ENCODE measurements around the gene F2RL3.
"Not testable (repeated sequence)": the region's sequence is repeated elsewhere in the genome, so short reads cannot be mapped to it uniquely, and the experiment has no call there.

F2RL3 gene

DNA sequence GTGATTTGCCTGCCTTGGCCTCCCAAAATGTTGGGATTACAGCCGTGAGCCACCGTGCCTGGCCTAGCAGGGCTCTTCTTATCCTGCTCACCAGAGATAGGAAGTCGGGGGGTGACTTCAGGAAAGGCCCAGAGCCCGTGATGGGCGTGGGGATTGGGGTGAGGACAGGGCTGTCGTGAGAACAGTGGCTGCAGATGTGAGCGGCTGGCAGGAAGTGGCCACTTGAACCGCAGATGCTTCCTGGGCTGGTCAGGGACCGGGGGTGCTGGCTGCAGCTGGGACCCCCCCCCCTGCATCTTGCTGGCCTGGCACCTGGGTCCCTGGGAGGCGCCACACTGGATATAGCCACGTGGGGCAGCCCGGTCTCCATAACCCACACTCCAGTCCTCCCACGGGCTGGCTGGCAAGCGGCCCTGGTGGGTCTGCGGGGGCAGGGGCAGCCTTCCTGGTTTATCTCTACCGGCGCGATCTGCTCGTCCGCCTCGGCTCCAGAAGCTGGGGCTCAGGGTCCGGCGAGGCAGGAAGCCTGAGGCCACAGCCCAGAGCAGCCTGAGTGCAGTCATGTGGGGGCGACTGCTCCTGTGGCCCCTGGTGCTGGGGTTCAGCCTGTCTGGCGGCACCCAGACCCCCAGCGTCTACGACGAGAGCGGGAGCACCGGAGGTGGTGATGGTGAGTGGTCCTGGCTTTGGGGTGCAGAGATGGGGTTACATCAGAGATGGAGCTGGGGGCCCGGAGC, at the start of gene F2RL3:
Gene F2RL3, plus strand, starts transcription at position 371 of the 737 bp plus-strand sequence. Its CDS starts 191 bp downstream, at position 562.
- peak; percentile 27 for DNase-seq (ENCODE audit: low read depth)

DNA sequence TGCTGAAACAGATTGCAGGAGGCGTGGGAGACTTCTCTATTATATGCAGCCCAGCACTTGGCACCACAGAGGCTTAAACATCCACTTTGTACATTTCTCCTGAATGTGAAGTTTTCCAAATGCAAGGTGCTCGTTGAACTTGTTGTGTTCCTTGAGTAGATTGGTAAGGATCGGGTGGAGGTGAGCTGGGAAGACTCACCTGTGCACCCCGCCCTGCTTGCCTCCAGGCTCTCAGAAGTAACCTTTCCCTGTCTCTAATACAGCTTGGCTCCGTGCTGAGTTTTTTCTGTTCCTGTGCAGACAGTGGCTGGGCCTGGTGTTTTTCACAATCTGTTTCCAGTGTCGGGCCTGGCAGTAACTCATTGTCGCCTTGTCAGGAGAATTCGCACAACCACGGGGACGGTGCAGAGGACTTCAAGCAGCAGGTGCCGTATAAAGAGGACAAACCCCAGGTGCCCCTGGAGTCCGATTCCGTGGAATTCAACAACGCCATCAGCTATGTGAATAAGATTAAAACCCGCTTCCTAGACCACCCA, 47.3 kb upstream of the F2RL3 start:
- no peak for DNase-seq (ENCODE audit: low read depth)

DNA sequence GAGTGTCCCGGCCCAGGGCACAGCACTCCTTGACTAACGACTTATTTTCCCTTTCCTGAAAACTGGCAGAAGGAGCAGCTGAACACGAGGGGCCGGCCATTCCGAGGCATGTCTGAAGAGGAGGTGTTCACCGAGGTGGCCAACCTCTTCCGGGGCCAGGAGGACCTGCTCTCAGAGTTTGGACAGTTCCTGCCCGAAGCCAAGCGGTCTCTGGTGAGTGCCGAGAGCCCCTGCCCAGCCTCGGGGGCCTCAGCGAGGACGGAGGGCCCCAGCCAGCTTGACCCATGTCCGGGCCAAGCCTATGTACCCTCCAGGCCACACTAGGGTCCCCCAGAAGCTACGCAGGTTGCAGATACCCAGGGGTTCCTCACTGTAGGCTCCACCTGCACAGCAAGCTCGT, 41.9 kb upstream of the F2RL3 start:
- no peak for DNase-seq (ENCODE audit: low read depth)

DNA sequence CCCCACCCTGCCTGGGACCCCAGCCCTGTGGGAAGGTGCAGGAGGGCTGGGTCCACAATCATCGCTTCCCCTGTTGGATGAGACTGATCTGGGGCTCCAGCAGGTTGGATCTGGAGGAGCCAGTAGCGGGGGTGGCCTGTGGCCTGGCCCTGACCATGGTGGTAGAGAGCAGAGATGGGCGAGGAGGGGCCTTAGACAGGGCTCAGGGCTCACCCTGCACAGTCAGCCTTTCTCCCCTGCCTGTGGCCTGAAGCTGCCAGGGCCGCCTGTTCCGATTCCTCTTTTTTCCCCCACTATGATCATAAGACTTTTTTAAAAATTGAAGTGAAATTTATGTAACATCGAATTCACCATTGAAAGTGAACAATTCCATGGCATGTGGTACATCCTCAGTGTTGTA, 41.4 kb upstream of the F2RL3 start:
- no peak for DNase-seq (ENCODE audit: low read depth)

DNA sequence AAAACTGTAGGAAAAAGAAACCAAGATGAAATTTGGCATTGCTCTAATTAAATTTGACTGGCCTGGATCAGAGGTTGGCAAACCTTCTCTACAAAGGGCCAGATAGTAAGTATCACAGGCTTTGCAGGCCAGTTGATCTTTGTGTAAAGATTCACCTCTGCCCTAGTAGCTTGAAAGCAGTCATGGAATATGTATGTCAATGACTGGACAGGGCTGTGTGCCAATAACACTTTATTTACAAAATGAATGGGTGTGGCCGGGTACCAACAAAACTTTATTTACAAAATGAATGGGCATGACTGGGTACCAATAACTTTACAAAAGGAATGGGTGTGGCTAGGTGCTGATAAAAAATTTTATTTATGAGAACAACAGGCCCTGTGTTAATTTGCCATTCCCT, 39.6 kb upstream of the F2RL3 start:
- peak; percentile 92 for DNase-seq (ENCODE audit: low read depth)

DNA sequence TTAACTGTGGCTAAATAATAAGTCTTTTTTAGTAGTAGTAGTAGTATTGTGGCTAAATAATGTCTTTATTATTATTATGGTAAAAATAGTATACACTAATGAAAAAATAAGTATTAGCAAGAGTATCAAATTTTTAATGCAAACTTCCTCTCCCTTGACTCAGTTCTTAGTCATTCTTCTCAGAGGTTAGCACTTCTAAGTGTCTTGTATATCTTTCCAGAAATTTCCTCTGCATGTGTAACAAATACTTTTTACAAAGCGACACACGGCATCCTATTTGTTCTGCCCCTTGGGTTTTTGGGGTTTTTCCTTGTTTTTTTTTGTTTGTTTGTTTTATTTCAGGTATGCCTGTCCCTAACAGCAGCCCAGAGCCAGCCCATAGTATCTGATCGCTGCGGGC, 38.7 kb upstream of the F2RL3 start:
- DNase-seq (ENCODE audit: low read depth) = peak; percentile 88

DNA sequence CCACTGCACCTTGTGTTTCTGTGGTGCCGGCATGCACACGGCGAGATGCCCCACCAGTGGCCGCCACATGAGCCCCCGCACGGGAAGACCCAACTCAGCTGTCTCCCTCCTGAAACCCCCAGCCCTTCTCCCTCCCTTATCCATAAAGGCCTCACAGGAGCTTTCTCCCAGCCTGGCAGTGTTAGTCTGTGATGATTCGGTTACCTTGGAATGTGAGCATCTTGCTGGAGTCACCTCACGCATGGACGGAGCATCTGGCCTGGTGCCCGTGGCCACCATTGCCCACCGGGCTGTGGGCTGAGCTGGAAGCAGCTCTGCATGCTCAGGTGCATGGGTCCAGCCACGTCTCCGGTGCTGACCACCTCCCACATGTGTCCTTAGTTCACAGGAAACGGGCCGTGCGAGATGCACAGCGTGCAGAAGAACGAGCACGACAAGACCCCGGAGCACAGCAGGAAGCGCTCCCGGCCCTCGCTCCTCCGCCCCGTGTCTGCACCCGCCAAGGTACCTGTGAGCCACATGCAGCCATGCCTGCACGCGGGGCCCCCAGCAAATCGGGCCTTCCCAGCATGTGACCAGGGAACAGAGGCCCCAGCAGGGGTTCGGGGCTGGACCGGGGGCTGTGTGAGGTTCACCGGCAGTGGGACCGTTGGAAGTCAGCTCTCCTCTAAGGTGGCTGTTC, 37.6 kb upstream of the F2RL3 start:
- DNase-seq (ENCODE audit: low read depth) = peak; percentile 88

DNA sequence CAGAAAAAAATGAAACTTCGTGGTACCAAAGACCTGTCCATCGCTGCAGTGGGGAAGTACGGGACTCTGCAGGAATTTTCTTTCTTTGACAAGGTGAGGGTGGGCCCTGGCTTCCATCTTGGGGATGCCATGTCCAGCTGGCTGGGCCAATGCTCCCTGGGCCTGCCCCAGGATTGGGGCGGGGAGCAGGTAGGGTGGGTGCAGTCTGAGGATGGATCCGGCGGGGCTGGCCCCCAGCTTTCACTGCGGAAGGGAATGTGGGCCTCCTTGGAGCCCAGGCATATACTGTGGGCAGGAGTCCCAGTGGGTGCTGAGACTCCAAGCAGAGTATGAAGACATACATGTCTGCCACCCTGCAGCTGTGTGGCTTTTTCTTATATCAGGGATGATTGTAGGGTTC, 35.7 kb upstream of the F2RL3 start:
- DNase-seq (ENCODE audit: low read depth) = no peak

DNA sequence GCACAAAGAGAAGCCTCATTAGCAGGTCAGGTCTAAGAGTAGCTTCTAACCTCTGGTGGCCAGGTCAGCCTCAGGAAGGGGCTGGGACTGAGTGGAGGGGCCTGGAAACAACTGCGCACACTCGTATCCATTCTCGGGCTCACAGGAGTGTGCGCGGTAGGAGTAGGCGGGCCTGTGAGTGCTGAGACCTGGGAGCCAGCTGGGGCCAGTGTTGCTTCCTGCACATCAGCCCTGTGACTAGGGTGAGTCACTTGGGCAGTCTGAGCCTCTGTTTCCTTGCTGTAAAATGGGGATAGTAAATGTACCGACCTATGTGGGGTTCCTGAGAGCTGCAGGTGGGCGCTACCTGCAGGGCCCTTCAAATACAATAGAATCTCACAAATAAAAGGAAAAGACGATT, 32.7 kb upstream of the F2RL3 start:
- DNase-seq (ENCODE audit: low read depth) = no peak

DNA sequence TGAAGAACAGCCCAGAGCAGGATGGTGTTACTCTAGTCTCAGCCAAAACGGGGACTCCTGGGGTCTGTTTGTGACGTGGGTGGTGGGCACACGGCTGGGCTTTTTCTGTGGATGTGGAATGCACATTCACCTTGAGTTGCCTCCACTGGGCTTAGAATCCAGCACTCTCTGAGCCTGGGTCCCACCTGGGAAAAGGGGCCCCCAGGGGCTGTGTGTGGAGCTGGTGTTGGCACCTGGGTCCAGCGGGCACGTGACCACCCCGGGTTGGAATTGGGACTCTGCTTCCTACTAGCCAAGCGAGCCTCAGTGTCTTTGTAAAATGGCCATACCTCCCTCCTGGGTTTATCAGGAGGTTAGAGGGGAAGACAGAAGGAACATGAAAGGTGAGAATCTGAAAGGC, 29.2 kb upstream of the F2RL3 start:
- DNase-seq (ENCODE audit: low read depth) = no peak

DNA sequence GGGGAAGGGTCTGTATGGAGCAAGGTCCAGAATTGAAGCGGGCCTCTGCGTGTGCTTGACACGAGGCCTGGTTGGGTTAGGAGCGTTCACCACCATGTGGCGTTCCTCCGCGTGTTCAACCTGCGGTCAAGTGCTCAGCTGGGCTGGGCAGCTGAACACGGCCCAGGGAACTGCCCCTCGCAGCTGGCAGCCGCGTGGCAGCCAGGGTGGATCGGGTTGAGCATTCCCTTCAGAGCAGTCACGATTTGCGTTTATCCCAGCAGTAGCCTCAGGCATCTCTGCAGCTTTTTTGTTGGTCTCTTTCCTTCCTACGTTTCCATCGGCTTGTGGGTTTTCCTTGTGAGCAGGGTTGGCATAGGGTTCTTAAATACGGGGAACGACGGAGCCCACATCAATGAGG, 28.7 kb upstream of the F2RL3 start:
- peak; percentile 56 for DNase-seq (ENCODE audit: low read depth)

DNA sequence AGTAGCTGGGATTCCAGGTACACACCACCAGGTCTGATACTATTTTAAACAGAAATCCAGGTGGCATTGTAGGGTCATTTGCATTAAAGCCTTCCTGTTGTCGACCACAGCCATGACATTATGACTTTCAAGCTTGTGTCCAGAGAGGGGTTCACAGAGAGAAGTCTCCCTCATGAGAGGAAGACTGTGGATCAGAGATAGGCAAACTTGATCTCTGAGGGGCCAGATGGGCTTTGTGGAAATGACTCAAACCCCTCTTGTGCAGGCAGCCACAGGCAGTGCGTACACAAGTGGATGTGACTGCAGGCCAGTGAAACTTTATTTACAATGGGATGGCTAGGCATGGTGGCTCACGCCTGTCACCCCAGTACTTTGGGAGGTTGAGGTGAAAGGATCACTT, 27.8 kb upstream of the F2RL3 start:
- DNase-seq (ENCODE audit: low read depth) = peak; percentile 12

DNA sequence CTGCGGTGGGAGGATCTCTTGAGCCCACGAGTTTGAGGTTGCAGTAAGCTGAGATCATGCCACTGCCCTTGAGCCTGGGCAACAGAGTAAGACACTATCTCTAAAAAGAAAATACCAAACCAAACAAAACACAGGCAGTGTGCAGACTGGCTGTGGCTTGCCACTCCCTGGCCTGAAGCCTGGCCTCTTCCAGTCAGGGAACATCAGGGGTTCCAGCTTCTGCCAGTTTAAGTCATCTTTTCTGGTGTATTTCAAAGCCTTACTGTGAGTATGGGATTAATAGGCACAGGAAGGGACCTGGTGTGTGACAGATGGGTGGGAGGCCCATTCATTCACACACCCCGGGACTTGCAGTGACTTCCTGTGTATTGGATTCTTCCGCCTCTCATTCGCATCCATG, 27.0 kb upstream of the F2RL3 start:
- no peak for DNase-seq (ENCODE audit: low read depth)

DNA sequence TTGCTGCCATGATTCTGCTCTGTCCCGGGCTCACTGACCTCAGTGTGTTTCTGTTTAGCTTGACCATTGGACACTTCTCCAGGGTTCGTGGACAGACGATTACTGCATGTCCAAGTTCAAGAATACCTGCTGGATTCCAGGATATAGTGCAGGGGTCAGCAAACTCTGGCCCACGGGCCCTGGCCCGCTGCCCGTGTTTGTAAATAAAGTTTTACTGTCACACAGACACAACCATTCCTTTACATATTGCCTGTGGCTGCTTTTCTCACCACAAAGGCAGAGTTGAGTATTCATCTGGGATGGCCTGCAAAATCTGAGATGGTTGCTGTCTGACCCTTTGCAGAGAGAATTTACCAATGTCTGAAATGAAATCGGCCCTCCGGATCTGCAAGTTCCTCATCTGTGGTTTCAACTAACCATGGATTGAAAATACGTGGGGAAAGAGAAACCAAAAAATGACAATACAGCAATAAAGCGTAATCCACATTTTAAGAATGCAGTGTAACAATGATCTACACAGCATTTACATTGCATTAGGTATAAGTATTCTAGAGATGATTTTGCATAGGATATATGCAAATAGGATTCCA, 25.9 kb upstream of the F2RL3 start:
- DNase-seq (ENCODE audit: low read depth) = no peak

DNA sequence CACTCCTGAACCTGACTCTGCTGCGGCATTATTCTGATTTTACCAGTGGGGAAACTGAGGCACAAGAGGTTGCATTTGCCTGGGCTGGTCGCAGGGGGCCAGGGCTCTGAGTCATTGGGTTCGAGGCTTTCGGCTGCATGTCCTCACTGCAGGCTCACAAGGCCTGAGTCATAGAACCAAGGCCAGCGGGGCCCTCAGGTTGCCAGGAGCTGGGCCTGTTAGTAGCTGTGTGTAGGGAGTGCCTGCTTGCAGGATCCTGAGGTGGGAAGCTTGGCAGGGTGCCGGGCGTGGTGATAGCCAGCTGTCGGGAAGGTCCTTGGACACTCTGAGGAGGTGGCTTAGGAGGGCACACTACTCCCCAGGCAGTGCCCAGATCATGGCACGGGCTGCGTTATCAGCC, 21.6 kb upstream of the F2RL3 start:
- peak; percentile 41 for DNase-seq (ENCODE audit: low read depth)

DNA sequence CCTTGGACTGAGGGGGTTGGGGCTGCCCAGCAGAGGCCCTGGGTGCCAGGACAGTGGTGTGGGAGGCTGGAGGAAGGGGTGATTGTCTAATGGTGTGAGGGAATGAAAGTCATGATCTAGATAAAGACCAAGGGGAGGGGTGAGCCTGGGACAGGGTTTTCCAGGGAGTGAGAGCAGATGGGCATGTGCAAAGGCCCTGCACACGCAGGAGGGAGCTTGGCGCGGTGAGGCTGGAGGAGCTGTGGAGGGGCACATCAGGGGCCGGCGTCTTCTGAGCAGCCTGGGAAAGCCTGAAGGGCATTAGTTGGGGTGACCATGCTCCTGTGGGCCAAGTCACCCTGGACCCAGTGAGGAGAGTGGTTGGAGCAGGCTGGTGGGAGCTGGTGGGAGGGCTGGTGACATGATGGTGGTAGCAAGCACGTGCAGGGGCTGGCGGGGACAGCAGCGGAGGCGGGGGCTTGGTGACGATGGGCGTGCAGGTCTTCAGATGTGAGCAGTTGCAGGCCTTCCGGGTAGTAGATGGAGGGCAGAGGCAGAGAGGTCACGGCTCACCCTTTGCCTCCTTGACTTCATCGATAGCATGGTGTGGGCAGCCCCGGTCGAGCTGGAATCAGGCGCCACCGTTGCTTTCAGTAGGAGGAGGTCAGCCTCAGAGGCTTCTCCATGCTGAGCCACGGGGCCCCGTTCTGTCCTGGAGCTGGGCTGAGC, 20.2 kb upstream of the F2RL3 start:
- DNase-seq (ENCODE audit: low read depth) = no peak

DNA sequence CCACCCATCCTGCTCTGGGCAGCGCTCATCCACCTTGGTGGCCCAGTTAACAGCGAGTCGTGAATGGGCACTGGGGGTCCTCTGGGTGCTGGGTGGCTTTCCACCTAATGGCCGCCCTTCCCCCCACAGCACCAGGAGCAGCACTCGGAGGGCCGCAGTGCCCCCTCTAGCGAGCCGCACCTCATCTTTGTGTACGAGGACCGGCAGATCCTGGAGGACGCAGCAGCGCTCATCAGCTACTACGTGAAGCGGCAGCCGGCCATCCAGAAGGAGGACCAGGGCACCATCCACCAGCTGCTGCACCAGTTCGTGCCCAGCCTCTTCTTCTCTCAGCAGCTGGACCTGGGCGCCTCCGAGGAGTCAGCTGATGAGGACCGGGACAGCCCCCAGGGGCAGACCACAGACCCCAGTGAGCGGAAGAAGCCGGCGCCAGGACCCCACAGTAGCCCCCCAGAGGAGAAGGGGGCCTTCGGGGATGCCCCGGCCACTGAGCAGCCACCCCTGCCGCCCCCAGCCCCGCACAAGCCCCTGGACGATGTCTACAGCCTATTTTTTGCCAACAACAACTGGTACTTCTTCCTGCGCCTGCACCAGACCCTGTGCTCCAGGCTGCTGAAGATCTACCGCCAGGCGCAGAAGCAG, 19.3 kb upstream of the F2RL3 start:
- no peak for DNase-seq (ENCODE audit: low read depth)

DNA sequence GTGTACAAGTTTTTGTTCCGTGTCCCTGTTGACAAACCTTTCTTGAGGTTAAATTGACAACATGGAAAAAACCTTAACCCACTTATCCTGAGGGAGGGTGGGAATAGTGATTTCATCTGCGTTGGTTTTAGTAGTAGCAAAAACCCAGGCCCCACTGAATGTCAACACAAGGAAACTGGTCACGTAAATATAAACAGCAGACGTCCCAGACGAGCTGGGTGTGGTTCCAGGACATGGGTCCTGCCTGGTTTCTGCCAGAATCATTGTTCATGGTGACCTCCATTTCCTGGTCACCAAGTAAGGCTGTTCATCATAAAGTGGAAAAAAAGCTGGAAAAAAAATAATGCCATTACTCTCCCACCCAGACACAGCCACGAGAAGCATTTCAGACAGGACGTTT, 16.9 kb upstream of the F2RL3 start:
- no peak for DNase-seq (ENCODE audit: low read depth)

DNA sequence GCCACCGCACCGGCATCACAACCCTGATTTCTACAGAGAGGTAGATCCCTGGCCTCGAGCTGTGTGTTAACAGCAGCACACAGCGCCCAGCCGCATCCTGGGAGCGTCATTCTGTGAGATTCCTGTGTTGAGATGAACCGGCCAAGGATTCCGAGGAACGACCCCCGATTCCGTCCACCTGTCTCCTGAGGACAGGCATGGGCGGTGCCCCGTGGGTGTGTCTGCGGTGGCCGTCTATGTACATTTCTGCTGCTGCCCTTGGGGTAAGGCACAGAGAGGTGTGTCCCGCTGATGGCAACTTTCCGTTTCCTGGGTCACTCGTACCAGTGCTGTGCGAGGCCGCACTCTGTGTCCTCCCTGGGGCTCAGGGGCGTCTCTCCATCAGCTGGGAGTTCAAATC, 16.1 kb upstream of the F2RL3 start:
- no peak for DNase-seq (ENCODE audit: low read depth)

DNA sequence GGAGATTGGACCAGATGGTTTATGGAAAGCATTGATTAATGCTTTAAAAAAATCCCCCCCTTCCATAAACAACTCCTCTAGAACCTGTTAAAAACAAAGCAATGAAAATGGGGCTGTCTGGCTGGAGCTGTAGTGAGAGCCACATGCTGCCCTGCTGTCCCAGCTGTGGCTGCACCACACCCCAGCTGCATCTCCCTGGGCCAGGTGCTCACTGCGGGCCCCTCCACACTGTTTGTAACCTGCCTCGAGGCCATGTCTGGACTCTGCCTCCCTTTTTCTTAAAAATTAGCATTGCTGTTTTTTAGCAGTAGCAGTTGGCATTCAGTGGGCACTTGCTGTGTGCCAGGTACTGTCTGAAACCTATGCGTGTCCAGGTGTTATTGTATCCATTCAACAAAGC, 15.2 kb upstream of the F2RL3 start:
- no peak for DNase-seq (ENCODE audit: low read depth)

DNA sequence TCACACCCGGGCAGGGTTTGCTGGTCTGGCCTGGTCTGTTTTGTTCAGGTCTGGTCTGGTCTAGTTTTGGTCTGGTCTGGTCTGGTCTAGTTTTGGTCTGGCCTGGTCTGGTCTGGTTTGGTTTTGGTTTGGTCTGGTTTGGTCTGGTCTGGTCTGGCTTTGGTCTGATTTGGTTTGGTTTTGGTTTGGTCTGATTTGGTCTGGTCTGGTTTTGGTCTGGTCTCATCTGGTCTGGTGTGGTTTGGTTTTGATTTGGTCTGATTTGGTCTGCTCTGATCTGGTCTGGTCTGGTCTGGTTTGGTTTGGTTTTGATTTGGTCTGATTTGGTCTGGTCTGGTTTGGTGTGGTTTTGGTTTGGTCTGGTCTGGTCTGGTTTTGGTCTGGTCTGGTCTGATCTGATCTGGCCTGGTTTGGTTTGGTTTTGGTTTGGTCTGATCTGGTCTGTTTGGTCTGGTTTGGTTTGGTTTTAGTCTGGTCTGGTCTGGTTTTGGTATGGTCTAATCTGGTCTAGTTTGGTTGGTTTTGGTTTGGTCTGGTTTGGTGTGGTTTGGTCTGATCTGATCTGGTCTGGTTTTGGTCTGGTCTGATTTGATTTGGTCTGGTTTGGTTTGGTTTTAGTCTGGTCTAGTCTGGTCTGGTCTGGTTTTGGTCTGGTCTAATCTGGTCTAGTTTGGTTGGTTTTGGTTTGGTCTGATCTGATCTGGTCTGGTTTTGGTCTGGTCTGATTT, 14.4 kb upstream of the F2RL3 start:
- no peak for DNase-seq (ENCODE audit: low read depth)

DNA sequence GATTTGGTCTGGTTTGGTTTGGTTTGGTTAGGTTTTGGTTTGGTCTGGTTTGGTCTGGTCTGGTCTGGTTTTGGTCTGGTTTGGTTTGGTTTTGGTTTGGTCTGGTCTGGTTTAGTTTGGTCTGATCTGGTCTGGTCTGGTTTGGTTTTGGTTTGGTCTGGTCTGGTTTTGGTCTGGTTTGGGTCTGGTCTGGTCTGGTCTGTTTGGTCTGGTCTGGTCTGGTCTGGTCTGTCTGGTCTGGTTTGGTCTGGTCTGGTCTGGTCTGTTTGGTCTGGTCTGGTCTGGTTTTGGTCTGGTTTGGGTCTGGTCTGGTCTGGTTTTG, 13.9 kb upstream of the F2RL3 start:
- not testable (repeated sequence) for DNase-seq (ENCODE audit: low read depth)
